Colon (tissue), 2 donors: ENCODE results near the gene DUS1L.

Experiments
- FAIRE-seq: peaks from 2 replicates; lab custom pipeline; 2012; peaks lifted over from hg19 to GRCh38; lab: Jason Lieb, UNC
- donor health status: control.
- donor health status: control.

The DUS1L gene

DNA sequence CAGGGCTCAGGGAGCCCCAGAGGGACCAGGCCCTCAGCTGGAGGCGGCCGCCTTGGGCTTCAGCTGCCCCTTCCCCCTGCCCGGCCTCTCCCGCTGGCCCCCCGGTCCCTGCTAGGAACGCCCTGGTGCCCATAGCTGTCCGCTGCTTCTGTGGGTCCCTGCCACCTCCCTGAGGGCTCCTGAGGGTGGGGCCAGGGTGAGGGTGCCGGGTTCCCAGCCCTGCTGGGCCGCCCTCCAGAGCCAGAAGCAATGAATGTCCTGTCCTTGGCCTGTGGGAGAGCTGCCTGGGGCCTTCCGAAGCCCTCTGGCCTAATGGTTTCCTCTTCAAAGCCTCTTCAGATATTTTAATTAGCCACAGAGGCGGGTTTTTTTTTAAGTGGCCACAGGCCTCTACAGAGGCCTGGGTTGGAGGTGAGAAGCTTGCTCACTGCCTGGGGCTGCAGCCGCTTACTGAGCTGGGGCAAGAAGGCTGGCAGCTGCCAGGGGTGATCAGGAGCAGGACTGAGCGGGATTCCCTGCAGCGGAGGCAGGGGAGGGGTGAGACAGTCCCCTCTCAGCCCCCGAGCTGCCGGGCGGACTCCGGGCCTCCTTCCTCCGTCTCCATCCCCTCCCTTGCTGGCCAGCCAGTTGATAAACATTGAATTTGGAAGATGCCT is 52.8 kb downstream of the DUS1L start:
- FAIRE-seq = no peak

DNA sequence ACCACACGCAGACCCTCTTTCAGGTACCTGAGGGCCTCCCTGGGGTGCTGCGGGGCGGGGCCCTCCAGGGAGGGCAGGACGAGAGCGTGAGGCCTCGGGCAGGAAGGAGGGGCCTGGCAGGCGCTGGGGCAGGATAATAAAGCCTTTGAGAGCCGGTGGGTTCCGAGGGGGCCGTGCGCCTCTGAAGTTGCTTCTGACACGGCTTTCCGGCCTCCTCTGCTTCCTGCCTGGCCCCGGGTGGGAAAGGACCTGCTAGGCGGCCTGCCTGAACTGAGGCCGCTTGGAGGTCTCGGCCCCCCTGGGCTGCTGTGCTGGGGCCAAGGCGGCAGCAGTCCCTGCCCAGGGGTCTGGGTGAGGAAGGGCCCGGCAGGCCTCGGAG is 53.4 kb downstream of the DUS1L start:
- FAIRE-seq = no peak

DNA sequence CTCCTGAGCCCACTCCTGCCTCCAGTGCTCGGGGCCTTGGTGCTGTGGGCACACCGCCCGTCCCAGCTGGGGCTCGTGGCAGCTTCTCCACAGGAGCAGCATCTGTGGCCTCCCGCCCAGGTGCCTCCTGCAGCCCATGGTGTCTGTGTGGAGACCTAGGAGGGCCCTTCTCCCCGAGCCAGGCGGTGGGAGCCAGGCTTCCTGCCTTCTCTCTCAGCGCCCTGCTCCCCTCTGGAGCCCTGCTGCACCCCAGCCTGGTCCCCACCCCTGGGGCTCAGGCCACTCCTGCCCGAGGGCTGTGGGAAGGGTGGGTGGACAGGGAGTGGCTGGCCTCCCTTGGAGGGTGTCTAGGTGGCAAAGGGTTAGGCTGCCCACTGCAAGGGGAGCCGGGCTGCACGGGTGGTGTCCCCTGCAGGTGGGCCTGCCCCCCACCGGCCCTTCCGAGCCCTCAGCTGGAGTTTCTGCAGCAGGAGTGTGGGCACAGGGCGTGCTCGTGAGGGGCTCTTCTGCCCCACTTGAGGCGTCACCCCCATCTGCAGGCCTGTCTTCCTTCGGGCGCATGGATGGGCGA is 53.9 kb downstream of the DUS1L start:
- no peak for FAIRE-seq

DNA sequence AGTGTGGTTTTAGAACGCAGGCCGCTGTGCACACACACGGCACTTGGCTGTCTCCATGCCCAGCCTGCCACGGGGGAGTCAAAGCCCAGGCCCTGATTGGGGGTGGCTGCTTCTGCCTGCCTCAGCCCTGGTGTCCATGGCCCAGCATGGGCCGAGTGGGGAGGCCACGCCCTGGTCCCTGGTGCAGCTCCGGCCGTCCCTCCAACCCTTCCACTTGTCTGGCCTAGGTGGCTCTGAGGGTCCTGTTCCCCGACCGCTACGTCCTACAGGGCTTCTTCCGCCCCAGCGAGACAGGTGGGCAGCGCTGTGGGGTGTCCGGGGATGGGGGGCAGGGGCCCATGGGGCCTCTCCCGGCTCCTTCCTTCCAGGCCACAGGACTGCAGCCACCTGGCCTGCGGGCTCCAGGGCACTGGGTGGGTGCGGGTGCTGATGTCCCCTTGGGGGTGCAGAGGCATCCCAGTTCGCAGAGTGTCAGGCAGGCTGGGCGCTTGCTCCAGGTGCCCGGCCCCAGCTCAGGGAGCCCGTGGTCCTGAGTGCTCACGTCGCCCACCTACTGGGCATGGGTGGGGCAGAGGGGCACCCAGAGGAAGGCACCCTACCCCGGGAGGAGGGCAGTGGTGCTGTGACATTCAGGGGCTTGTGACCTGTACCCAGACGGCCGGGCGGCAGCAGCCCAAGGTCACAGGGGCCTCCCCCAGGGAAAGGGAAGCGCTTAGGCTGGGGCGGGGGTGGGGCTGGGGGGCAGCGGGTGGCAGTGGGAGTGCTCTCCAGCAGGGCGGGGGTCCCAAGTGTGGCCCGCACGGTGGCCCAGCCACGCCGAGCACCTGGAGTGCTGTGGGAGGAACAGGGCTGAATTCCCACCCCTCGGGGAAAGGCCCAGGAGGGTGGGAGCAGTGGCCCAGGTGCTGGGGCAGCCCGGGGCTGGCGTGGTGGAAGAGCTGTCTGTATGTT is 54.8 kb downstream of the DUS1L start:
- no peak for FAIRE-seq

DNA sequence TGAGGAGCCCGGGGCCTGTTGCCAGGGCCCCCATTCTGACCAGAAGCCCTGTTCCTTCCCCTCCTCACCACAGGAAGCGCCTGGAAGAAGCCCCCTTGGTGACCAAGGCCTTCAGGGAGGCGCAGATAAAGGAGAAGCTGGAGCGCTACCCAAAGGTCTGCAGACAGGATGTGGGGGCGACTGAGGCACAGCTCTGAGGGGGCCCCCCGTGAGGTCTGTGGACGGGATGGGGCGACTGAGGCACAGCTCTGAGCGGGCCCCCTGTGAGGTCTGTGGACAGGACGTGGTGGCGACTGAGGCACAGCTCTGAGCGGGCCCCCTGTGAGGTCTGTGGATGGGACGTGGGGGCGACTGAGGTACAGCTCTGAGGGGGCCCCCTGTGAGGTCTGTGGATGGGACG is 56.2 kb downstream of the DUS1L start:
- no peak for FAIRE-seq

DNA sequence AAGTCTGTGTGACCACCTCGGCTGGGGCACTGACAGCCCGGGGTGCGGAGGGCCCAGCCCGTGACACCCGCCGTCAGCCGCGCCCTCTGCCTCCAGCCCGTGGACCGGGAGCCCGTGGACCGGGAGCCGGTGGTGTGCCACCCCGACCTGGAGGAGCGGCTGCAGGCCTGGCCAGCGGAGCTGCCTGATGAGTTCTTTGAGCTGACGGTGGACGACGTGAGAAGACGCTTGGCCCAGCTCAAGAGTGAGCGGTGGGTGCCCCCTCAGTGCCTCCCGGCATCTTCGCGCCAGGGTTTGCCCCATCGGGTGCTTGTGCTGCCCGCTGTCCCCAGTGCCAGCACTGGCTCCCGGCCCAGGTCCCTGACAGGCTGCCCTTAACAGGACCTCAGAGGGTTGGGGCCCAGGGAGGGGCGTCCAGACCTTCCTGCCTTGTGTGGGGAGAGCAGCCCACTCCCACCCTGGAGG is 56.6 kb downstream of the DUS1L start:
- no peak for FAIRE-seq

DNA sequence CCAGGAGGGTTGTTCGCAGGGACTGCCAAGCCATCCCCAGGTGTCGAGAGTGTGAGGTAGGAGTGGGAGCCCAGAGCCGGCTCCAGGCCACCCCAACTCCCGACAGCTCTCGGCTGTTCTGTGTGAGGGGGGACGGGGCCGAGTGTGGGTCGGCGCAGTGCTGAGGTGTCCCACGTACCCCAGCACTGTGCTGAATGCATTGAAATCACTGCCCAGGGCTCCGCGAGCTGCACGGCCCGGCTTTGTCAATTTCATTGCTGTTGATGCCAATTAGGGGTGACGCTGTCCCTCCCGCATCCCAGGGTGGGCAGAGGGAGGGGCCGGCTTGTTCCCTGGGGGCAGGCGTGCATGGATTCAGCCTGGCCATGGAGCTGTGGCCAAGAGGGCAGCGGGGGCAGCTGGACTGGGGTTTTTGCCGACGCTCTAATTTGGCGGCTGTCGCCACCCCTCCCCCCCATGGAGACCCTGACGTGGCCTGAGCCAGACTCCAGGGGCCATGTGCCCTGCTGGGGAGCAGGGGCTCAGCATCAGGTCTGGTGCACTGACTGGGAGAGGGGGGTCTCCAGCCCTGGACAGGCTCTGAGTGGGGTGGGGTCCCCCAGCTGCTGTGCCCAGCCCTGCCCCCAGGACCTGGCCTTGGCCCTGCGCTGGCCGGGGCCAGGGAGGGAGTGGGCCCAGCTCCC is 57.2 kb downstream of the DUS1L start:
- FAIRE-seq = no peak
